DND-41 (cell line): ENCODE results near the gene TLE1.

Experiments
- ATAC-seq: fragments of 200-7000 bp; cut with Tn5 transposase; 3 replicates; pipeline ENCODE4 v1.9.1; 2021; ENCODE audit warnings: low read depth; ENCODE audit not compliant: insufficient read depth
- DNase-seq: peaks from one replicate; pipeline ENCODE4 v3.0.0-alpha.2; 2020
- H2AFZ ChIP-seq: 2 replicates; pipeline ENCODE4 v1.6.0; 2012; ENCODE audit warnings: low read depth, low read length
- H3K27ac ChIP-seq: 2 replicates; pipeline ENCODE4 v1.5.1; 2012; ENCODE audit warnings: low read length, inconsistent platforms
- H3K27me3 ChIP-seq: fragments of 200-600 bp; sonication (generic); 2 replicates; pipeline ENCODE4 v1.6.0; 2012; ENCODE audit warnings: low read length, mild to moderate bottlenecking, inconsistent platforms; ENCODE audit not compliant: insufficient read depth, poor library complexity
- H3K36me3 ChIP-seq: 2 replicates; pipeline ENCODE4 v1.5.1; 2012; ENCODE audit warnings: low read length, inconsistent platforms; ENCODE audit not compliant: insufficient read depth
- H3K4me1 ChIP-seq: 2 replicates; pipeline ENCODE4 v1.5.1; 2012; ENCODE audit warnings: mild to moderate bottlenecking, low read length; ENCODE audit not compliant: insufficient read depth
- H3K4me2 ChIP-seq: 2 replicates; pipeline ENCODE4 v1.6.0; 2012; ENCODE audit warnings: mild to moderate bottlenecking, moderate library complexity, low read length, inconsistent platforms; ENCODE audit not compliant: insufficient read depth
- H3K4me3 ChIP-seq, 2 experiments: fragments of 200-600 bp in 1 of 2; shearing (Covaris generic) in 1 of 2; 2 replicates each; pipeline ENCODE4 v1.5.1; 2012 to 2016; ENCODE audit warnings: inconsistent platforms in 2 of 2, low read length in 2 of 2, mild to moderate bottlenecking in 2 of 2, low read depth in 1 of 2, moderate library complexity in 1 of 2
- H3K79me2 ChIP-seq: 2 replicates; pipeline ENCODE4 v1.6.0; 2012; ENCODE audit warnings: low read length, inconsistent platforms; ENCODE audit not compliant: insufficient read depth
- H3K9ac ChIP-seq: 2 replicates; pipeline ENCODE4 v1.6.0; 2012; ENCODE audit warnings: low read depth, mild to moderate bottlenecking, inconsistent platforms, low read length, moderate library complexity
- H3K9me3 ChIP-seq: 2 replicates; pipeline ENCODE4 v1.5.1; 2012; ENCODE audit warnings: low read length, moderate library complexity, mild to moderate bottlenecking, inconsistent platforms; ENCODE audit not compliant: insufficient read depth, severe bottlenecking
- H4K20me1 ChIP-seq: 2 replicates; pipeline ENCODE4 v1.6.0; 2012; ENCODE audit warnings: low read length; ENCODE audit not compliant: insufficient read depth
- CTCF ChIP-seq: IDR thresholded peaks from 2 replicates; pipeline ENCODE4 v1.5.1; 2012; ENCODE audit warnings: borderline replicate concordance, low read length, moderate library complexity, mild to moderate bottlenecking; ENCODE audit not compliant: poor library complexity, severe bottlenecking; ENCODE audit errors: extremely low read depth
- EZH2 ChIP-seq: IDR thresholded peaks from 3 replicates; pipeline ENCODE4 v1.6.1; 2012; ENCODE audit warnings: borderline replicate concordance, low read depth, mild to moderate bottlenecking, moderate library complexity, low read length, inconsistent platforms; ENCODE audit not compliant: severe bottlenecking

Gene TLE1

DNA sequence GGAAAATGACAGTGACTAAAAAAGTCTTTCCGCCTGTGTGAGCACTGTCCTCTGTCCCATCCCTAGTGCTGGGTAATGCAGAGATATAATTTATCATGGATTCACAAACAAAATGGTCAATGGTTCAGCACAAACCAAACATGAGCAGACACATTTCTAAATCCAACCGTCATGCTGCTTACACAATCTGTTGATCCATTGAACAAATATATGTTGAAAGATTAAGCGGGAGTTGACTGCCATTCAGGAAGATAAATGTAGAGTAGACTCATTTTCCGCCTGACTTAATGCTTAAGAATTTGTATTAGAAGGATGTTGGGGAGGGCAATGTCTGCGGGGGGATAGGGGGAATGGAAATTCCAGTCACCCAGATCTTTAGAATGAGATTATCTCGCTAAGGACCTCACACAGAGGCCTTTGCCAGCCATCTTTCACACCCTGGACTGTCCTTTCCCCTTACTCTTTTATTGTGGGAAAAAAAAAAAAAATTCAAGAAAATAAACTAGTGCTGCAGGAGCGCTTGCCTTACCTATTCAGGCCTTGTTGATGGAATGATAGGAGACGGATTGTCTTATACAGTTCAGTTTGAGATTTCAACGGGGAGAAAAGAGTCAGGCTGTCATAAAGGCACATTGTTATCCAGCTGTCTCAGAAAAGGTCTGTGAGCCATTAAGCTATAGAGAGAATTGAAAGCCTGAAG, 153.7 kb downstream of the TLE1 start:
- no peak for TF ChIP-seq CTCF
- no peak for TF ChIP-seq EZH2
- no peaks in the 10 kb centered on the region for H3K4me1 ChIP-seq
- H3K4me2 ChIP-seq = no peak overlapping the region
- no peak overlapping the region for H2AFZ ChIP-seq
- no peaks in the 10 kb centered on the region for H3K79me2 ChIP-seq
- no peak overlapping the region for H3K4me3 ChIP-seq
- ATAC-seq (no peak), DNase-seq (no peak)
- no peak overlapping the region for H3K9ac ChIP-seq
- H3K27ac ChIP-seq = no peak overlapping the region
- no peaks in the 10 kb centered on the region for H3K27me3 ChIP-seq
- H3K36me3 ChIP-seq = no peaks in the 10 kb centered on the region
- no peaks in the 10 kb centered on the region for H3K9me3 ChIP-seq
- no peaks in the 10 kb centered on the region for H4K20me1 ChIP-seq

DNA sequence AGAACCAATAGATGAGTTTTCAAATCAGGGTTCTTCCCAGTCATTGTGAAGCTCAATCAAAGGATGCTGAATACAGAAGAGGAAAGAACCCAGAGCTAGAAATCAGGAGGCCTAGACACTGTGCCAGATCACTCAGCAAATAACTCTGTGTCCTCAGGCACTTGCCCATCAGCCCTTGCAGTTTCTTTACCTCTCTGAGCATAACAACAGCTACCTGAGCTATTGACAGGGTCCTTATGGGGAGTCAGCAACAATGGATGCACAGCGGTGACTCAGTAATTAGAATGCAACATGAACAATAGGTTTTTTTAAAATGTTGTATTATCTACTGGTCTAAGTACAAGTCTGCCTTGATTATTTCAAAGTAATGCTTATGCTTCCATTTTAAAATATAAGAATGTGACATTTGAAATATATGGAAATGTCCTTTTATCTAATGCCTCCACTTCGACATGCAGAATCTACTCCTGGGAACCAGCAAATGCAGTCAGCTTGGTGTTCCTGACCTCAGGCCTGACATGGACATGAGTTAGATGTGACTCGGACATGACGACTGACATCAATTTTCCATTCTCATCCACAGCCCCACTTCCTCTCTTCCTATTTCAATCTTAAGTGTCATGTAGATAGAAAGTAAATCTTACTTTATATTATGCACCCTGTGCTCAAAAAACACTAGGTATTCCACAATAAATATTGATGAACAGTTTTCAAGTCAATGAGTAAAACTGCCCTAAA, 155.0 kb downstream of the TLE1 start:
- no peak overlapping the region for H3K4me2 ChIP-seq
- H4K20me1 ChIP-seq = no peaks in the 10 kb centered on the region
- H3K4me3 ChIP-seq = no peak overlapping the region
- DNase-seq = no peak
- H3K9me3 ChIP-seq = no peaks in the 10 kb centered on the region
- TF ChIP-seq EZH2 = no peak
- TF ChIP-seq CTCF = no peak
- H3K36me3 ChIP-seq = no peaks in the 10 kb centered on the region
- H3K27ac ChIP-seq = no peak overlapping the region
- no peaks in the 10 kb centered on the region for H3K27me3 ChIP-seq
- no peak overlapping the region for H3K9ac ChIP-seq
- H3K79me2 ChIP-seq = no peaks in the 10 kb centered on the region
- no peaks in the 10 kb centered on the region for H3K4me1 ChIP-seq
- H2AFZ ChIP-seq = no peak overlapping the region; the same call in 1 of the 2 replicates
- ATAC-seq = no peak
